Raji (cell line): ENCODE data around the gene LAMTOR5.

Experiments
- POLR2A ChIP-seq: IDR thresholded peaks from 2 replicates; pipeline ENCODE4 v1.6.1; 2011; ENCODE audit warnings: low read depth, low read length, control low read depth; ENCODE audit not compliant: insufficient read depth

Gene LAMTOR5

DNA sequence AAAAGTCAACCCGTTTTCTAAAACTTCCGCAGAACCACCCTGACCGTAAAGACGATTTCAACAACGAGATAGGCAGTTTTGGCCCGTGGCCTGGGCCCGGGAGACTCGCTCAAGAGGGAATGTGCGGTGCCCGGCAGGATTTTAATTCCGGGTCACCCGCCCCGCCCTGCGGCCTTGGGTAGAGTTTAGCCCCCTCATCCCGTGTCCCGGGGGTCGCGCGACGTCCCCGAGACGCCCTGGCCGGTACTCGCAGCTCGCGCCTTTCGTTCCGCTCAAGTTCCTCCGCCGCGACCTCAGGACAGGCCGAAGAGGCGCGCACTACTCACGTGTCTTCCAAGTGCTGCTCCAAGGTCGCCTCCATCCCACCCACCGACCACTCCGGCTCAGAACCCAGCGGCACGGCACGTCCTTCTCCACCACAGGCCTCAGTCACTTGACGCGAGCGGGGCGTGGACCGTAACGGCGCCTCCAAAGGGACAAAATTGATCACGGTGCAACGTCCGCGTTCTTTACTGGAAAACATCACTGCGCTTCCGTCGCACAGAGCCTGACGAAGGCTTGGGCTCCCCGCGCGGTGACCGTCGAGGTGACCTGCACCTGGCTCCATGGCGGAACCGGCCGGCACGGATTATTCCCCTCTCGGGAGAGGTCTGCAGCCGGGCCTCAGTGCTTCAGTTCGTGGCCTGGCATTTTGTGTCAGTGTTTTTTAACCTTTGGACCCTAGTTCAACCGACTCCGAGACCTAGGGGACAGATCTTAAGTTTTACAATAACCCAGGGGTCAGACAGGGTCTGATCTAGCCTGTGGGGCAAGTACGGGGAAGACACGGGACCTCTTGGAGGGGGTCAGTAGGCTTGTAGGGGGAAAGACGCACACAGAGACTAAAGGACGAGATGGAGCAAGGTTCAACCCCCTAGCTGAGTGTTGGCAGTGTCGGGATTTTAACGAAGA lies at the start of gene LAMTOR5:
LAMTOR5 (minus strand) TSS at position 435 of the 951 bp plus-strand sequence; CDS start at position 361, 74 bp downstream.
- peak; percentile 94 for TF ChIP-seq POLR2A

DNA sequence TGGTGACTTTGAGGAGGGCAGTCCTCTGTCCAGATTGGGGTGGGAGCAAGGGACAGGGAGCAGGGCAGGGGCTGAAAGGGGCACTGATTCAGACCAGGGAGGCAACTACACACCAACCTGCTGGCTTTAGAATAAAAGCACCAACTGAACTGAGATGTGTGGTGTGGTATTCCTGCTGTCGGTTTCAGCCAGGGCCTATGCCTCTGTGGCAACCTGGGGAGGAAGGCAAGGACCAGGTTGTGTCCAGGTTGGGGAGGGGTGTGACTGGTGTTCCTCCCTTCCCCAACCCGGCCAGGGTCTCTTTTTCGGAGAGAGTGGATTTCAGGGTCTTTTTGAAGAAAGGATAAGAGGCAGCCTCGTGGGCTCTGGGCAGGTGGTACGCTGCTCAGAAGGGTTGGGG lies 49.7 kb upstream of the LAMTOR5 start:
- no peak for TF ChIP-seq POLR2A

DNA sequence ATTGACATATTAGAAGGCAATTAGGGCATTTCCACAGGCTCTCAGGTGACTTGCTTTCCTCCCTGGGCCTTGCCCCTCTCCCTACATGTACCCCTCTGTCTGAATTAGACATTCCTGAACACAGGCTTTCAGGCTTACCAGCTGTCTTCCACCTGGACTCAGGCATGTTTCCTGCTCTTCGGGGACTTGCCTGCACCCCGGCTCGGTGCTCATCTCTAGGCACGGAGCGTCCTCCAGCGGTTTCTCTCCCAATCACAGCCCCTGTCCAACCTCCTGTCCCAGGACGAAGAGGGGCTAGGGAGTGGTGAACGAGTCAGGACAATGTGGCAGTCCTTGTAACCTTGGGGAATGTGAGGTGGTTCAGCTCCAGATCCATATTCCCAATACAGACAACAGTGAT lies 47.7 kb upstream of the LAMTOR5 start:
- no peak for TF ChIP-seq POLR2A

GRCh38 chr1:110454328-110454727 lies 46.8 kb upstream of the LAMTOR5 start:
- TF ChIP-seq POLR2A = no peak

DNA sequence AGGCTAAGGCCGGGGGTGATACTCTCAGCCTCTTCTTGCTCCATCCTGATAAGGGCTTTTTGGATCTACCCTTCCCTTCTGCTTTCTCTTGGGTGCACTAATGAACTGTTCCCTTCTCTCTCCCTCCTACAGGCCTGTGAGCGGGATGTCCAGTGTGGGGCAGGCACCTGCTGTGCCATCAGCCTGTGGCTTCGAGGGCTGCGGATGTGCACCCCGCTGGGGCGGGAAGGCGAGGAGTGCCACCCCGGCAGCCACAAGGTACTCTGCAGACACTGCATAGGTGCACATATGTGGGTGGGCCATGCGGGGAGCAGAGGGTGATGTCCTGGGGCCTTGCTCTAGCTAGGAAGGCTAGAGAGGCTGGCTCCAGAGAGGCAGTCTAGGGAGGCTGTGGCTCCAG lies 46.3 kb upstream of the LAMTOR5 start:
- no peak for TF ChIP-seq POLR2A

GRCh38 chr1:110452330-110452729 lies 44.8 kb upstream of the LAMTOR5 start:
- no peak for TF ChIP-seq POLR2A

DNA sequence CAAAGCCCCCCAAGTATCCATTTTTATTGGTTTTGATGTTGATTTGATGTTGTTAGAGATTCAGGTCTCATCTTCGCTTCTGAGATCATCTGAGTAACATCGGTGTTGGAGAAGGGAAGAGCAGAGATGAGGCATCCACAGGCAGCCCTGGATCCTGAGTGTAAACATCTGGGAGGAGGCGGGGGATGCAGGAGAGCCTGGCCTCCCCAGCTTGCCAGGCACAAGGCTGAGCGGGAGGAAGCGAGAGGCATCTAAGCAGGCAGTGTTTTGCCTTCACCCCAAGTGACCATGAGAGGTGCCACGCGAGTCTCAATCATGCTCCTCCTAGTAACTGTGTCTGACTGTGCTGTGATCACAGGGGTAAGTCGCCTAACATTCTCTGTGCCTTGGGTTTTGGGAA lies 43.4 kb upstream of the LAMTOR5 start, which contains the start of gene PROK1:
PROK1 (plus strand) TSS at position 221 of the 400 bp plus-strand sequence; CDS start at position 289, 68 bp downstream.
- TF ChIP-seq POLR2A = no peak

- no peak for TF ChIP-seq POLR2A
These were observed 42.5 kb upstream of the LAMTOR5 start for GRCh38 chr1:110449661-110450651.

GRCh38 chr1:110444561-110444960 lies 37.1 kb upstream of the LAMTOR5 start:
- TF ChIP-seq POLR2A = no peak

DNA sequence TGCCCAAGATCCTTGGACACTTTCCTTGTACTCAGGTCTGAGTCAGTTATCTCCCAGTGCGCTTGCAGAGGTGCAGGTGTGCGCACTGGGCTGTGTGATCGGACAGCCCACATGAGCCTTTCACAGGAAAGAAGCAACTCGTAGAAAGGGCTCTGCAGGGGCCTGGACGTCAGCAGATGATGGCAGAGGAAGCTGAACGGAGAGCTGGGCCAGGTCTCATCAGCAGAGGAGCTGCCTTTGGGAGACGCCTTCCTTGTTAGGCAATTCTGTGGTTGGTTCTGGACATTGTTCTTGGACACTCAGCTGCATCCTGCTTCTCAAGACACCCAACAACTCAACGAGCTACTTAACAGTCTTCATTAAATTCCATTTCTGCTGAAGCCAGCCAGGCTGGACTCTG lies 36.0 kb upstream of the LAMTOR5 start:
- TF ChIP-seq POLR2A = no peak

DNA sequence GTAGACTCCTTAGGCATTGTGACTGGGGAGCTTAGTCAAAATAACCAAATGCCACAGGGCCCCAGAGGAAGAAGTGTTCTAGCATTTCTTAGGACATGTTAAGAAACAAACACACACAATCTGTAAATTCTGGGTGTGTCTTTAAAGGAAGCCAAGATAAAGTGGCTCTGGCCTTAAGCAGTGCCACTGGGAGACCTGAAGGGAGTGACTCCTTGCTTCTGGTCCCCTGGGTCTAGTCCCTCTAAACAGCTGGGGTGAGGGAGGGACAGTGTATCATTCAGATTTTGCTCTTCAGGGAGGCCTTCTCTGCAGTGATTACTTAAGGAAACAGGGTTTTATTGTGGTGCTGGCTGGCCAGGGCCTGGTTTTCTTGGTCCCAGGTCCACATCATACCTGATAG lies 34.4 kb upstream of the LAMTOR5 start:
- no peak for TF ChIP-seq POLR2A

- no peak for TF ChIP-seq POLR2A
These were observed 33.4 kb upstream of the LAMTOR5 start for GRCh38 chr1:110440877-110441276.

DNA sequence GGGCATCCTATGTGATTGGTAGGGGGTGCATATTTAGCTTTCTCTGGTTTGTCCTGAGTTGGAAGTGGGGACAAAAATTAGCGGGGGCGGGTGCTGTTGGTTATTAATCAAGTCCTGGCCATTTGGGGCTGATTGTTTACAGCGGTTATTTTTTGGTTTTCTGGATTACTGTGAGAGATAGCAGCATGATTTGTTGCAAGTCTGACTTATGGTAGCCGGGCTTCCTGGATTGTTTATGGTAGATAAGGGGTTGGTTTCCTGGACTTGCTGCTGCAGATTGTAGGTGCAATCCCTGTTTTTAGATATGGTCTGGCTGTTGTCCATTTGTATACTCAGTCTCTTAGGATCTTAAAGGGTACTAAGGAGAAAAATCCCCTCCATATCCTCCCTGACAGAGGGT lies 31.4 kb upstream of the LAMTOR5 start:
- TF ChIP-seq POLR2A = no peak

GRCh38 chr1:110436635-110437034 lies 29.1 kb upstream of the LAMTOR5 start:
- no peak for TF ChIP-seq POLR2A

- TF ChIP-seq POLR2A = no peak
These were observed 27.5 kb upstream of the LAMTOR5 start for GRCh38 chr1:110434946-110435345.

DNA sequence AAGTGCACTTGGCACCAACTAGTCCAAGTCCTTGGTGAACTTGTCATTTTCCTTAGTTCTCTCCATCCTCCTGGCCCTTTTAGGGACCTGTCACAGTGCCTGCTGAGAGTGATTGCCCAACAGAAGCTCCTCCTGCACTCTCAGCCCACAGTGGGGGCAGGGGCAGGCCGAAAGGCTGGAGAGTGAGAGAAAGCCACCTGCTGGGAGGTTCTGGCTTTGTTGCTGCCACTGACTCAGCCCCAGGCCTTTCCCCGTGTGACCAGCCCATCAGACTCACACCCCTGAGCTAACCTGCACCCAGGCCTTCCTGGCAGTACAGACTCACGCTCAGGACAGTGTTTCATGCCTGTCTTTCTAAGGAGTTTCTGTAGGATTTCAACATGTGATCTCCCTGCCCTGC lies 26.3 kb upstream of the LAMTOR5 start:
- no peak for TF ChIP-seq POLR2A

DNA sequence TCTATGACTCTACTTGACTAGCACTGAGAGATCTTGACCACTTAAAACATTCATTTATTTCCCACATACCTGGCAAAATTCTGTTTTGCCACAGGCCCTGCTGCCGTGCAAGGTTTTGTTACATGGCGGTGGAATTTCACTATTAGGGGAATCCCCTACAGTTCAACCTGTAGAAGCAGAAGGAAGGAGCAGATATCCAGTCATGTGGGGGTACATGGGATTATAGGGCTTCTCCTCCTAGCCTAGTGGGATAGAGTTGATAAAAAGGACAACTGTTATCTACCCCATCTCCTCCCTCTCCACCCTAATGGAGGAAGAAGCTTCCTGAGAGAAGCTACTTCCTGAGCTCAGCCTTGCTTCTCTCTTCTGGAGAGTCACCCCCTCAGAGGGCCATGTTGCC lies 25.7 kb upstream of the LAMTOR5 start:
- no peak for TF ChIP-seq POLR2A
